Ectodermal cell (in vitro differentiated cells): ENCODE data around the gene LAMA2.

Experiments used
- H3K27ac ChIP-seq: 2 replicates; pipeline ENCODE4 v1.7.0; 2013; ENCODE audit warnings: mild to moderate bottlenecking, low read depth, low read length; ENCODE audit not compliant: insufficient read depth, poor library complexity, severe bottlenecking
- H3K27me3 ChIP-seq: 2 replicates; pipeline ENCODE4 v1.7.0; 2013; ENCODE audit warnings: mild to moderate bottlenecking, low read length; ENCODE audit not compliant: insufficient read depth, control insufficient read depth, poor library complexity, severe bottlenecking
- H3K36me3 ChIP-seq: one replicate; pipeline ENCODE4 v1.7.0; 2013; ENCODE audit warnings: low read length; ENCODE audit not compliant: control insufficient read depth, insufficient read depth
- H3K4me1 ChIP-seq: one replicate; pipeline ENCODE4 v1.7.0; 2013; ENCODE audit warnings: low read length; ENCODE audit not compliant: control insufficient read depth, insufficient read depth
- H3K4me3 ChIP-seq: 2 replicates; pipeline ENCODE4 v1.7.0; 2013; ENCODE audit warnings: low read depth, low read length, control low read depth; ENCODE audit not compliant: insufficient read depth
- H3K9me3 ChIP-seq: 2 replicates; pipeline ENCODE4 v1.7.0; 2013; ENCODE audit warnings: mild to moderate bottlenecking, low read length, moderate library complexity; ENCODE audit not compliant: control insufficient read depth
- WGBS, 2 experiments: methylation state at CpG; one replicate each; pipeline ENCODE4 v1.1.7; 2013; ENCODE audit warnings: missing lambda C conversion rate in 2 of 2; 5-methylcytosine and 5-hydroxymethylcytosine counted together

Gene LAMA2

DNA sequence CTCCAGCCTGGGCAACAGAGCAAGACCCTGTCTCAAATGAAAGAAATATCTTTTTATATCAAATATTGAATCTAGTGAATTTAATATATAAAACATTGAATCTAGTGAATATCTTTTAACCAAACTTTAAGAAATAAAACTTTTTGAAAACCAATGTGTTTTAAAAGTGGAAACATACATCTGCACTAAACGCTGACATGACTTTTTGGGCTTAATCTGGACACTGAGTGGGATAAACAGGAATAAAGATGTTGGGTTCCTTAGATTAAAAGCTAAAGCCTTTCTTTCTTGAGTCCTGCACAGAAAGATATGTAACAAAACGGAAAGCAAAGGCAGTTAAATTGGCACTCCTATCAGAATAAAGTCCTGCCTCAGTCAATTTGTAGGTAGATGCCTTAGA, 636.8 kb downstream of the LAMA2 start:
- no peaks in the 10 kb centered on the region for H3K9me3 ChIP-seq
- H3K27ac ChIP-seq = no peak overlapping the region
- H3K4me3 ChIP-seq = no peak overlapping the region
- H3K4me1 ChIP-seq = no peaks in the 10 kb centered on the region
- 90 to 98% methylated on average over 2 of the region's 2 CpGs for WGBS, 2 experiments
- H3K36me3 ChIP-seq = no peaks in the 10 kb centered on the region
- H3K27me3 ChIP-seq = no peaks in the 10 kb centered on the region

GRCh38 chr6:129521946-129522345, 639.0 kb downstream of the LAMA2 start:
- H3K27me3 ChIP-seq = no peaks in the 10 kb centered on the region
- 46 to 50% methylated on average over 2 of the region's 2 CpGs for WGBS, 2 experiments
- H3K4me1 ChIP-seq = no peaks in the 10 kb centered on the region
- H3K9me3 ChIP-seq = no peaks in the 10 kb centered on the region
- H3K4me3 ChIP-seq = no peak overlapping the region
- H3K36me3 ChIP-seq = no peaks in the 10 kb centered on the region
- H3K27ac ChIP-seq = no peak overlapping the region

DNA sequence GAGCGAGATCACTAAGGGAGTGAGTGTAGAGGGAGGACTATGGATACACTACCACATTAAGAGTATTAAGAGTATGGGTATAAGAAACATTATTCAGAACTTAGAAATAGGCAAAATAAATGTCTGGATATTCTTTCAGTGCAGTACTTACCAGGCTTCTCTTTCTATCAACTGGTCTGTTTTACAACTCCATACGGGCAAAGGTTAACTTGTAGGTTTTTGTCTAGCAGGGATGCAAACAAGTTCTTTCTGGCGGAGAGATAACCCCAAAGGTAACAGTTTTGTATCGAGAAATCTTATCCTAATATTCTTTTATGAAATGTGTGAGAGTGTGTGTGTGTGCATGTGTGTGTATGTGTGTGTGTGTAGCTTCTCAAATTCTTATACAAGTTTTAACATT, 640.9 kb downstream of the LAMA2 start:
- Histone ChIP-seq H3K9me3 (no peaks in the 10 kb centered on the region), H3K27ac (no peak overlapping the region), H3K27me3 (no peaks in the 10 kb centered on the region), H3K36me3 (no peaks in the 10 kb centered on the region), H3K4me1 (no peaks in the 10 kb centered on the region), H3K4me3 (no peak overlapping the region)
- 90 to 93% methylated on average over 3 to 4 of the region's 4 CpGs for WGBS, 2 experiments

GRCh38 chr6:129525055-129525454, 642.1 kb downstream of the LAMA2 start:
- Histone ChIP-seq H3K4me3 (no peak overlapping the region), H3K4me1 (no peaks in the 10 kb centered on the region), H3K36me3 (no peaks in the 10 kb centered on the region), H3K27me3 (no peaks in the 10 kb centered on the region), H3K27ac (no peak overlapping the region), H3K9me3 (no peaks in the 10 kb centered on the region)
- WGBS, 2 experiments = 80 to 100% methylated on average over 1 of the region's 1 CpG

DNA sequence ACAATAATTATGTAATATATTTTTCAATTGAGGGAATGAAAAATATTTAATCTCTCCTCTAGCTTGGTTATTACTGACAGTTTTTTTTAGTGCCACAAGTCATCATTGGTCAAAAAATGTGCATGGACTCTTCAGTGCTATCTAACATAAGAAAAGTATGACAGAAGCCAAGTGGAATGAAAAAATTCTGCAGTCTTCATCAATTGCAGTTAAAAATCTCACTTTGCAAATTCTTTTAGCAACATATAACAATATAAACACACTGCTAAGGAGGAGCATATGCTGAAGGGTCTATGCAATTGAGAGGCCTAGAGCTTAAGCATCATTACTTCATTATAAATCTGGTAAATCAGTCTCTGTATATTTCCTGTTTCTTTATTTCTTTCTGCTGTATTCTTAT, 652.0 kb downstream of the LAMA2 start:
- H3K4me3 ChIP-seq = no peak overlapping the region
- no peaks in the 10 kb centered on the region for H3K36me3 ChIP-seq
- no peaks in the 10 kb centered on the region for H3K9me3 ChIP-seq
- no peaks in the 10 kb centered on the region for H3K27me3 ChIP-seq
- H3K27ac ChIP-seq = no peak overlapping the region
- no peaks in the 10 kb centered on the region for H3K4me1 ChIP-seq

- H3K4me3 ChIP-seq = no peak overlapping the region
- no peak overlapping the region for H3K27ac ChIP-seq
- H3K4me1 ChIP-seq = no peaks in the 10 kb centered on the region
- H3K9me3 ChIP-seq = no peaks in the 10 kb centered on the region
- no peaks in the 10 kb centered on the region for H3K27me3 ChIP-seq
- no peaks in the 10 kb centered on the region for H3K36me3 ChIP-seq
Measured at GRCh38 chr6:129536271-129536670, 653.3 kb downstream of the LAMA2 start.

- 86 to 90% methylated on average over 2 of the region's 2 CpGs for WGBS, 2 experiments
- Histone ChIP-seq H3K36me3 (no peaks in the 10 kb centered on the region), H3K4me1 (no peaks in the 10 kb centered on the region), H3K9me3 (no peaks in the 10 kb centered on the region), H3K4me3 (no peak overlapping the region), H3K27ac (no peak overlapping the region), H3K27me3 (no peaks in the 10 kb centered on the region)
Measured at GRCh38 chr6:129539032-129539431, 656.1 kb downstream of the LAMA2 start.

DNA sequence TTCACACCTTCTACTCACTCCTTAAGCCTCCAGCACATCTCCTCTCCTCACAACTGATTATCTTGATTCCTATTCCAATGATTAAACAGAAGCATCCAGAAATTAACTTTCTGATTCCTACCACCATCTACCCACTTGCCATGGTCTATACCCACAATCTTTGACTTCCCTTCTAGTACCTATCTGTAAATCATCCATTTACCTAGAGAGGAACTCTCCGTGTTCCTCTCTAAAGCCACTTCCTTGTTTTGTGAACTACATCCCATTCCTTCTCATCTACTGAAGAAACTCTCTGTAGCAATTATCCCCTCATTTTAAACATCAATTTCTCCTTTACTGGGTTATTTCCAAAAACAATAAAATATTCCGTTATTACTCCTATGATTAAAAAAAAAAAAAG, 659.8 kb downstream of the LAMA2 start:
- Histone ChIP-seq H3K27ac (no peak overlapping the region), H3K27me3 (no peaks in the 10 kb centered on the region), H3K36me3 (no peaks in the 10 kb centered on the region), H3K4me3 (no peak overlapping the region), H3K4me1 (no peaks in the 10 kb centered on the region), H3K9me3 (no peaks in the 10 kb centered on the region)
- WGBS, 2 experiments = 93 to 95% methylated on average over 2 of the region's 2 CpGs

GRCh38 chr6:129543981-129544380, 661.0 kb downstream of the LAMA2 start:
- H3K27me3 ChIP-seq = no peaks in the 10 kb centered on the region
- H3K27ac ChIP-seq = no peak overlapping the region
- H3K4me1 ChIP-seq = no peaks in the 10 kb centered on the region
- 94% methylated on average over 2 of the region's 2 CpGs; no CpG with 5 or more reads in 1 of the 2 experiments for WGBS, 2 experiments
- H3K9me3 ChIP-seq = no peaks in the 10 kb centered on the region
- no peak overlapping the region for H3K4me3 ChIP-seq
- H3K36me3 ChIP-seq = no peaks in the 10 kb centered on the region

GRCh38 chr6:129544892-129545612, 662.1 kb downstream of the LAMA2 start:
- 92 to 94% methylated on average over 8 of the region's 8 CpGs for WGBS, 2 experiments
- no peaks in the 10 kb centered on the region for H3K9me3 ChIP-seq
- H3K27ac ChIP-seq = no peak overlapping the region
- H3K4me3 ChIP-seq = no peak overlapping the region
- H3K4me1 ChIP-seq = no peaks in the 10 kb centered on the region
- no peaks in the 10 kb centered on the region for H3K36me3 ChIP-seq
- no peaks in the 10 kb centered on the region for H3K27me3 ChIP-seq

DNA sequence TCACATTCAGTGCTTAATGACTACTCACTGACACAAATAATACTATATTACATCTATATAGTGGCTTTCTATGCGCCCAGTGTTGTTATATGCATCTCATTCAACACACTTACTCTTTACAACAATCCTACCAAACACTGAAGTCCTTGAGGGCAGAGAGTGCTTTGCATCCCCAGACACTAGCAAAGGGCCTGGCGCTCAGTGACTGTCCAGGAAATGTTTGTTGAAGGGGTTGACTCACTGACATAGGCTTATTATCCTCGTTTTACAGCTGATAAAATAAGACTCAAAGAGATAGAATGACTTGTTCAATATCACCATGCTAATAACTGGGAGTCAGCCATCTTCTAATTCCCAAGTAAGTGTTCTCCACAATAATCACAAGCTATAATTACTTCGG, 663.8 kb downstream of the LAMA2 start:
- Histone ChIP-seq H3K36me3 (no peaks in the 10 kb centered on the region), H3K9me3 (no peaks in the 10 kb centered on the region), H3K4me3 (no peak overlapping the region), H3K4me1 (no peaks in the 10 kb centered on the region), H3K27ac (no peak overlapping the region), H3K27me3 (no peaks in the 10 kb centered on the region)
- 94 to 97% methylated on average over 3 of the region's 4 CpGs for WGBS, 2 experiments
